Small intestine (tissue), 7 donors: ENCODE results near the gene PCDHA9. TPM values are rescaled to one million over a fixed set of nuclear protein-coding genes. Genes with fewer than 3 reads are reported as not detected.
"Not testable (repeated sequence)": the region's sequence is repeated elsewhere in the genome, so short reads cannot be mapped to it uniquely, and the experiment has no call there.

Source experiments
- DNase-seq, 2 donors: peaks; one replicate each; pipeline versions ENCODE4 v3.0.0 to v3.0.0-alpha.2; 2013
- FAIRE-seq: peaks from 2 replicates; lab custom pipeline; 2012; peaks lifted over from hg19 to GRCh38; lab: Jason Lieb, UNC
- H3K27ac ChIP-seq, 3 donors: one replicate each; pipeline ENCODE4 v1.5.1; 2013; ENCODE audit warnings: low read length in 2 of 3, mild to moderate bottlenecking in 2 of 3, control low read depth in 1 of 3, inconsistent platforms in 1 of 3, low read depth in 1 of 3, moderate library complexity in 1 of 3
- H3K27me3 ChIP-seq, 3 donors: one replicate each; pipeline ENCODE4 v1.6.1; 2013; ENCODE audit warnings: low read length in 3 of 3, inconsistent platforms in 1 of 3; ENCODE audit not compliant: control insufficient read depth in 3 of 3, insufficient read depth in 3 of 3
- H3K36me3 ChIP-seq, 3 donors: one replicate each; pipeline ENCODE4 v1.6.1; 2013; ENCODE audit warnings: low read length in 3 of 3, inconsistent platforms in 1 of 3, low read depth in 1 of 3, mild to moderate bottlenecking in 1 of 3, moderate library complexity in 1 of 3; ENCODE audit not compliant: control insufficient read depth in 3 of 3, insufficient read depth in 2 of 3
- H3K4me1 ChIP-seq, 3 donors: one replicate each; pipeline ENCODE4 v1.6.1; 2013; ENCODE audit warnings: low read length in 2 of 3, inconsistent platforms in 1 of 3, low read depth in 1 of 3, mild to moderate bottlenecking in 1 of 3, moderate library complexity in 1 of 3; ENCODE audit not compliant: control insufficient read depth in 3 of 3, insufficient read depth in 2 of 3
- H3K4me3 ChIP-seq, 3 donors: one replicate each; pipeline ENCODE4 v1.5.1; 2013; ENCODE audit warnings: low read length in 3 of 3, control low read depth in 1 of 3, inconsistent platforms in 1 of 3, low read depth in 1 of 3, mild to moderate bottlenecking in 1 of 3, moderate library complexity in 1 of 3
- H3K9me3 ChIP-seq, 2 donors: one replicate each; pipeline ENCODE4 v1.6.1; 2013; ENCODE audit warnings: low read depth in 1 of 2, low read length in 1 of 2; ENCODE audit not compliant: control insufficient read depth in 2 of 2, insufficient read depth in 1 of 2
- WGBS, 3 donors: extraction: QIAGEN DNeasy Blood & Tissue Kit; methylation state at CpG; one replicate each; pipeline ENCODE4 v1.1.7; 2013; 5-methylcytosine and 5-hydroxymethylcytosine counted together
- polyA plus RNA-seq, 4 donors: library from polyadenylated mRNA; stranded (reverse) in 3 of 4; unstranded in 1 of 4; fragments of 200-250 nt in 3 of 4; fragments of 120-200 nt in 1 of 4; gene quantifications; one replicate each; pipeline versions ENCODE4 v1.2.1 to v1.2.3, GENCODE V29; 2013
- donor health status: healthy with polysubstance abuse.
- donor health status: control.
- donor health status: control.
- donor health status: Bipolar disorder and iron deficiency.
- donor health status: healthy.

Gene PCDHA9
- polyA plus RNA-seq, 4 donors = 0.01 to 0.06 TPM; not detected in 2

- not testable (repeated sequence) for H3K27me3 ChIP-seq, H3K36me3 ChIP-seq, H3K27ac ChIP-seq, FAIRE-seq, H3K4me1 ChIP-seq, H3K4me3 ChIP-seq, DNase-seq
- WGBS, 3 donors = 55 to 80% methylated on average over 97 to 101 of the region's 101 CpGs; no CpG with 5 or more reads in 1 of the 3 donors
- peaks cover 0 to 12% of the 10 kb centered on the region in 2 donors for H3K9me3 ChIP-seq
Observed at GRCh38 chr5:140849831-140850634, 1.9 kb downstream of the PCDHA9 start.

- no peak within 1 kb of the TSS for H3K27ac ChIP-seq
- no peaks in the 10 kb centered on the region for H3K4me1 ChIP-seq
- H3K27me3 ChIP-seq = no peaks in the 10 kb centered on the region
- DNase-seq (no peak), FAIRE-seq (no peak)
- no peak within 1 kb of the TSS for H3K4me3 ChIP-seq
- 29 to 53% methylated on average over 44 of the region's 44 CpGs; no CpG with 5 or more reads in 1 of the 3 donors for whole genome bisulfite sequencing, 3 donors
- H3K9me3 ChIP-seq = peaks cover 0 to 7% of the 10 kb centered on the region in 2 donors
- H3K36me3 ChIP-seq = no peaks in the 10 kb centered on the region
Observed at GRCh38 chr5:140855772-140856674, 7.8 kb downstream of the PCDHA9 start, which contains the start of gene PCDHA10. Gene PCDHA10 (plus strand): TSS chr5:140855897. CDS start chr5:140856049, 152 bp downstream.

- WGBS, 3 donors = 63 to 80% methylated on average over 86 to 94 of the region's 94 CpGs; no CpG with 5 or more reads in 1 of the 3 donors
- FAIRE-seq = no peak
- peaks cover 0 to 19% of the 10 kb centered on the region in 2 donors for H3K9me3 ChIP-seq
Observed at GRCh38 chr5:140857177-140857986, 9.2 kb downstream of the PCDHA9 start.

GRCh38 chr5:140857987-140858240 lies 9.7 kb downstream of the PCDHA9 start:
- Histone ChIP-seq H3K4me3 (no peak overlapping the region), H3K27ac (no peak overlapping the region), H3K27me3 (peaks cover 0 to 2% (median 0%) of the 10 kb centered on the region in 3 donors), H3K9me3 (peaks cover 0 to 24% of the 10 kb centered on the region in 2 donors), H3K36me3 (no peaks in the 10 kb centered on the region), H3K4me1 (no peaks in the 10 kb centered on the region)
- DNase-seq = no peak
- FAIRE-seq = no peak
- WGBS, 3 donors = 62 to 74% methylated on average over 10 to 22 of the region's 22 CpGs; no CpG with 5 or more reads in 1 of the 3 donors

More at GRCh38 chr5:140857177-140857986, 9.2 kb downstream of the PCDHA9 start:
- Histone ChIP-seq H3K27me3 (peaks cover 0 to under 1% (median 0%) of the 10 kb centered on the region in 3 donors), H3K4me1 (no peaks in the 10 kb centered on the region), H3K36me3 (no peaks in the 10 kb centered on the region), H3K4me3 (no peak overlapping the region), H3K27ac (no peak overlapping the region)
- no peak for DNase-seq

DNA sequence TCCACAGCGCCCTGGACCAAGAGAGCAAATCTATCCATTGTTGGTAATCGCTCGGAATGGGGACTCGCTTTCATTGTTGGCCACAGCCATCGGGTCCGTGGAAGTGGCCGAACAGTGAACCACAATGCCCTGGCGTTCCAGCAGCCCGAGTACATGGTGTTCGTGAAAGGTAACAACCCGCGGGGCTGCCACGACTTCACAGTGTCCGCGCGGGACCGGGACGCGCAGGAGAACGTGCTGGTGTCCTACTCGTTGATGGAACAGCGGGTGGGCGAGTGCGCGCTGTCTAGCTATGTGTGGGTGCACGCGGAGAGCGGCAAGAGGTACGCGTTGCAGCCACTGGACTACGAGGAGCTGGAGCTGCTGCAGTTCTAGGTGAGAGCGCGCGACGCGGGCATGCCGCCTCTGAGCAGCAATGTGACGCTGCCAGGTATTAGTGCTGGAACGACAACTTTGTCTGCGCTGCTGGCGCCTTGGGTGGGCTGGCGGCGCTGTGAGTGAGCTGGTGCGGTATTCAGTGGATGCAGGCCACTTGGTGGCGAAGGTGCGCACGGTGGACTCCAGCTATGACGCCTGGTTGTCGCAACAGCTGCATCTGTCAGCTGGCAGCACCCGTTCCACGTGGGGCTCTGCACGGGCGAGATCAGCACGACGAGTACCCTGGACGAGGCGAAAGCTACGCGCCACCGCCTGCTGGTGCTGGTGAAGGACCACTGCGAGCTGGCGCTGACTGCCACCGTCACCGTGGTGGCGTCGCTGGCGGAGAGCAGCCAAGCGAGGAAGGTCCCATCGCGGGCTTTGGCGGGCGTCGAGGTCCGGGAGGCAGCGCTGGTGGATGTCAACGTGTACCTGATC lies 14.5 kb downstream of the PCDHA9 start:
- no peaks in the 10 kb centered on the region for H3K4me1 ChIP-seq
- WGBS, 3 donors = 52 to 75% (median 70%) methylated on average over 74 to 76 of the region's 76 CpGs
- FAIRE-seq = no peak
- H3K9me3 ChIP-seq = peaks cover 0 to 27% of the 10 kb centered on the region in 2 donors
- DNase-seq = no peak
- H3K27me3 ChIP-seq = peaks cover 0 to 5% (median 0%) of the 10 kb centered on the region in 3 donors
- H3K27ac ChIP-seq = no peak overlapping the region
- no peak overlapping the region for H3K4me3 ChIP-seq
- no peaks in the 10 kb centered on the region for H3K36me3 ChIP-seq

DNA sequence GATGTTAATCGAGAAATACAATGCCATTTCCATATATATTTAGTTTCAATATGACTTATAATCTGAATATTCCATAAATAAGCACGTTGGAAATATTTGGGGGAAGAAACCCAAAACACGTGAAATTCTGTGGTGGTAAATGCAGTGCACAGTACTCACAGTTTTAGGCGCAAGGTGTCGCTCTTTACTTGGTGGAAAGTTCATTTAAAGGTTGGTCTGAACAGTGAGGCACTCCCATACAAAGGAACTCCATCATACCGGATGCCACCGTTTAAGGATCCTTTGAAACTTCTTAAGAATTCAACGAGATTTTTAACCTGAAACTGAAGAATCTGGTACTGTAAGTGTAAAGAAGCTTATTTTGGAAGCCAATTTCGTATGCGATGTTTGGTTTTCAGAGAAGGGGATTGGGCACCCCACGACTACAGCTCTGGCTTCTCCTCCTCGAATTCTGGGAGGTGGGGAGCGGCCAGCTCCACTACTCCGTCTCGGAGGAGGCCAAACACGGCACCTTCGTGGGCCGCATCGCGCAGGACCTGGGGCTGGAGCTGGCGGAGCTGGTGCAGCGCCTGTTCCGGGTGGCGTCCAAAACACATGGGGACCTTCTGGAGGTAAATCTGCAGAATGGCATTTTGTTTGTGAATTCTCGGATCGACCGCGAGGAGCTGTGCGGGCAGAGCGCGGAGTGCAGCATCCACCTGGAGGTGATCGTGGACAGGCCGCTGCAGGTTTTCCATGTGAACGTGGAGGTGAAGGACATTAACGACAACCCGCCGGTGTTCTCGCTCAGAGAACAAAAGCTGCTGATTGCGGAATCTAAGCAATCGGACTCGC lies 20.8 kb downstream of the PCDHA9 start, which contains the start of gene PCDHA11:
Gene PCDHA11 (plus strand): TSS at position 237 of the 834 bp plus-strand sequence. CDS start 147 bp downstream, at position 384.
- Histone ChIP-seq H3K27me3 (no peaks in the 10 kb centered on the region), H3K4me3 (no peak within 1 kb of the TSS), H3K9me3 (peaks cover 3 to 32% of the 10 kb centered on the region in 2 donors), H3K4me1 (no peaks in the 10 kb centered on the region), H3K27ac (no peak within 1 kb of the TSS), H3K36me3 (no peaks in the 10 kb centered on the region)
- no peak for FAIRE-seq
- 18 to 40% (median 34%) methylated on average over 41 of the region's 41 CpGs for WGBS, 3 donors
- DNase-seq = no peak

- no peaks in the 10 kb centered on the region for H3K36me3 ChIP-seq
- peaks cover 3 to 32% of the 10 kb centered on the region in 2 donors for H3K9me3 ChIP-seq
- no peaks in the 10 kb centered on the region for H3K27me3 ChIP-seq
- 59 to 63% (median 60%) methylated on average over 5 of the region's 5 CpGs for WGBS, 3 donors
- FAIRE-seq (no peak), DNase-seq (no peak)
- H3K4me3 ChIP-seq = no peak overlapping the region
- H3K4me1 ChIP-seq = no peaks in the 10 kb centered on the region
- H3K27ac ChIP-seq = no peak overlapping the region
Observed at GRCh38 chr5:140869555-140869886, 21.3 kb downstream of the PCDHA9 start.
